ENCODE results near the gene SDK2.

Gene SDK2

DNA sequence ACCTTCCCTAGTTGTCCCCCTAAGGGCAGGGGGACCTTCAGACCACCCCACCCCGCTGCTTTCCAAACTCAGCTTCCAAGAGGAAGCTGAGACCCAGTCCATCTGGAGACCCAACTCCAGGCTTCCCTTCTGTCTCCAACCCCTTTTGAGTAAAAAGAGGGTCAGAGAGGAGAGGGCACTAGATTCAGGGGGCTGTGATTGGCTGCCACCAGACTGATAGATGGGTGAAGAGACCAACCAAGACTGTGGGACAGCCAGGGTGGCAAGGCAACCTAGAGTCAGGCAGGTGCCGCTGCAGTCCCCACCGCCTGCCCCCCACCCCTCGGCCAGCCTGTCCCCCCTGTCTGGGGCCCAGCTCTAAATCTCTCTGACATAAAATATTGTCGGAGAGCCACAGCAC lies 92.5 kb downstream of the SDK2 start:
- peak; percentile 29 for DNase-seq

DNA sequence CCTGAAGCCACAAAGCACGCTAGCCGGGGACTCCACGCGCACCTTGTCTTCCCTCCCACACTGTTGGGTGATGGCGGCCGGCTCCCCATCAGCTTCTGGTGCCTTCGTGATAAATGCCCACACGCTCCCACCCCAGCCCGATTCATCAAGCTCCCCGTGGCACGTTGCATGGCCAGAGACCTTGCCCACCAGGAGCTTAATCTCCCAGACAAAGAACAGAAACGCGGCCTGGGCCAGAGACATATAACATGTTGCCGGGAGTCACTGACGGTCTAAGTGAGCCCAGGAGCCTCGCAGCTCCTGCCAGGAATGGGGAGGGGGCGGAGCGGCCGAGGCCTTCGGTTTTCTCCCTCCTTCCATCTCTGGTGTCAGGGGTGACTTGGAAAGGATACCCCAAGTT lies 93.1 kb downstream of the SDK2 start:
- no peak for DNase-seq

GRCh38 chr17:73550556-73550955 lies 93.7 kb downstream of the SDK2 start:
- DNase-seq, result no peak

GRCh38 chr17:73549841-73550430 lies 94.3 kb downstream of the SDK2 start:
- no peak for DNase-seq

GRCh38 chr17:73548620-73549311 lies 95.5 kb downstream of the SDK2 start:
- no peak for DNase-seq

DNA sequence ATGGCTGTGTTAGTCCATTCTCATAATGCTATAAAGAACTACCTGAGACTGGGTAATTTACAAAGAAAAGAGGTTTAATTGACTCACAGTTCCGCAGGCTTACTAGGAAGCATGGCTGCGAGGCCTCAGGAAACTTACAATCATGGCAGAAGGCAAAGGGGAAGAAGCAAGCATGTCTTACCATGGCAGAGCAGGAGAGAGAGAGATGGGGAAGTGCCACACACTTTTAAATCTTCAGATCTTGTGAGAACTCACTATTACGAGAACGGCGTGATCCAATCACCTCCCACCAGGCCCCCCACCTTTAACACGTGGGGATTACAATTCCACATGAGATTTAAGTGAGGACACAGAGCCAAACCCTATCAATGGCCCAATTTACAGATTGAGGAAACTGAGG lies 96.5 kb downstream of the SDK2 start:
- DNase-seq, result no peak

DNA sequence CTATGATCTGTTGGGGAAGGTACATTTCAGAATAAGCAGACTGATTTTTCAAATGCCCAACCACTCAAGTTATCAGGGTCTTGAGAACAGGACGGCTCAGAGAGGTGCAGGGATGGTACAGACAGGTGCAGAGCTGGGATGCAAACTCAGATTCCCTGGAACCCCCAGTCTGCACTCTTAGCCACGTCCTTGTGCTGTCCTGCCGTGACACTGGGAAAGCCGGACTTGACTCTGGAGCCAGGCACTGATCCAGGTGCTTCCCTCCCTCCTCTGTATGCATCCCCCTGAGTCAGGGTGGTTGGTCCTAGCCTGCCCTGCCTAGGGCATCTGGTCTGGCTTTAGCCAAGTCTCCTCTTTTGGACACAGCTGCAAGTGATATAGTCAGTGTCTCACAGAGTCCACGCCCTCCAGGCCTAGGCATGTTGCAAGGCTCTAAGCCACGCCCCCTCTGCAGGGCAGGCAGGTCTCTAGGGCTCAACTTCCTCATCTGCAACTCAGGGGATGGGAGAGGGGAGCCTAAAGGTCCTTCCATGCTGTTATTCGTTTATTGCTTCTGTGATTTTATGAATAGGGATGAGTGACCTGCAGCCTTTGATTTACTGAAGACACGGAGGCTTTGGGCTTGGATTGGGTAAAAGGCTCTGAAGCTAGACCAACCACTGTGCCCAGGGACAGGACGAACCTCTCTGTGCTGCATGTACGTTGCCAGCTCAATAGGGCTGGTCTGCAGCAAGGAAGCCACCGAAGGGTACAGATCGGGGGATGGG lies 97.3 kb downstream of the SDK2 start:
- DNase-seq, result peak; percentile 26

DNA sequence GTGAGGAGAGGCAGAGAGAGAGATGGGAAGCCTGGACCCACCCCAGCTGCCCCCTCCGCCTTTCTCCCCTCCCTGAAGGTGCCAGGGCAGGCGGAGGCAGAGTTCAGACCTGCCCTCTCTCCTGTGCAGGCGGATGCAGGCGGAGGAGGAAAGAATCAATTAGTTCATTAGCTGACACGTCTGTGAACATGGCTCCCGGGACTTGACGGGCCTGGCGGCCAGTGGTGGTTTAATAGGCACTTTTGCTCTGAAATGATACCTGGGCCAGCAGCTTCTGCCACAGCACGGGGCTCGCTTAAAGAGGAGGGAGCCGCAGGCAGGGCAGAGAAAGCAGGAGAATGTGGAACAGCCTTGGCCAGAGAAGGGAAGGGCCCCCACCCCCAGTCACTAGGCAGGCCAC lies 98.1 kb downstream of the SDK2 start:
- no peak for DNase-seq

- DNase-seq, result no peak
These were observed 98.9 kb downstream of the SDK2 start for GRCh38 chr17:73545109-73546032.

GRCh38 chr17:73544333-73544732 lies 99.9 kb downstream of the SDK2 start:
- DNase-seq, result no peak

GRCh38 chr17:73542323-73542722 lies 101.9 kb downstream of the SDK2 start:
- no peak for DNase-seq

DNA sequence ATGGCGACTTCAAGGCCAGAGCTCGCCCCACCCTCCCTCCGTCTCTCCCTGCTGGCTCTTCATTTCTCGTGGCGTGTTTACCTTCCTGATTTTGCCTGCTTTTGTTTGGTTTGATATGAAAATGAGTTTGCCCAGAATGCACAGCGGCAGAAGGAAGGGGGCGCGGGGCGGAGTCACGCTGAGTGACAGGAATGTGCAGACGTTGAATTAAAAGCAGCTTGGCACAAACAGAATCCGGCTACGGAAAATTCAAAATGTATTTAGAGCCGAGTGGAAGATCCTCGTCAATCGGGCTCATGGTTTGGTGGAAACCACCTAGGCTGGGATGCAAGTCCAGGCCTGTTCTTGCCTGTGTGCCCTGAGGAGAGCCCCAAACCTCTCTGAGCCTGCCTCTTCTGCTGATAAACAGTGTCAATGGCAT lies 102.7 kb downstream of the SDK2 start:
- DNase-seq, result no peak

GRCh38 chr17:73541111-73541510 lies 103.1 kb downstream of the SDK2 start:
- no peak for DNase-seq

GRCh38 chr17:73539166-73539565 lies 105.1 kb downstream of the SDK2 start:
- DNase-seq, result no peak

GRCh38 chr17:73538445-73538844 lies 105.8 kb downstream of the SDK2 start:
- DNase-seq, result no peak

- DNase-seq, result no peak
These were observed 107.3 kb downstream of the SDK2 start for GRCh38 chr17:73536700-73537605.

GRCh38 chr17:73535746-73536145 lies 108.5 kb downstream of the SDK2 start:
- DNase-seq, result no peak

DNA sequence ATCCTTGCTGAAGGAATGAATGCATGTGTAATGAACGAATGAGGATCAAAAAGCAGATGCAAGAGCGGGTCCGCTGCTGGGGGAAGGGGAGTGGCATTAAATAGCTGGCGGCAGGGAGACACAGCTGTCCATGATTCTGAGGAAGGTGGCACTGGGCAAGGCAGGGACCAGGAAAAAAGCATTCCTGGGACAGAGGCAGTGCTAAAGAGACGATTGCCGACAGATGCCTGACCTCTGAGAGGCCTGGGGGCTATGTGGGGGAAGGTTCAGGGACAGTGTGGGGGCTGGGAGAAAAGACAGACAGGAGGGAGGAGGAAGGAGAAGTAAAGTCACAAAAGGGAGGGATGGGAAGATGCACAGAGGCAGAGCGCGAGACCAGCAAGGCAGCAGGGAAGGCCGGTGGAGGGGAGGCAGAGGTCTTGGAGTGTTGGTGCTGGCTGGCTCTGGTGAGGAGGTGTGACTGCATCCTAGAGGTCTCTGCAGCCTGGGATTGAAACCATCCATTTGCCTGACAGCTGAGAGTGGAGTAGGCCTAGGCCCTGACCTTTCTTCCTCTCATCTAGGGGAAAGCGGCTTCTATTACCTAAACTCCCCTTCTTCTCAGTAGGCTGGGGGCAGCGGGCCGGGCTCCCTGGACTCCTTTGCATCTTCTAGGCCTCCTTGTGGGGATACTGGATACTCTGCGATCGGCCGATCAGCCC lies 109.9 kb downstream of the SDK2 start:
- DNase-seq, result no peak

DNA sequence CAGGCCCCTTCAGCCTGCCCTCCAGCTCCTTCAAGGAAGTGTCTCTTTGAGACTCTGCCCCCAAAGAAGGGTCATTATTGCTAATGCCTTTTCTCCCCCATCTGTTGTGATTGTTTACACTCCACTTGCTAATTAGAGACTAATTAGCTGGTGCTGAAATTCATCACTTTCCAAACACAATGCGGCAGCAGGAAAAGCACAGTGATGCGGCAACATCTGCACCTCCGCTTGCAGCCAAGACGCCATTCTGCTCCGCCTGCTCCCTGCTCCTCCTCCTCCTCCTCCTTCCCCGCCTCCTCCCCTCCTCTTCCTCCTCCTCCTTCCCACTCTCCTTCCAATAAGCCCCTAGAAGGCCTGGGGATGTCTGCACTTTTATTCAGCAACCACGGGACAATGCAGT lies 110.5 kb downstream of the SDK2 start:
- DNase-seq, result no peak

DNA sequence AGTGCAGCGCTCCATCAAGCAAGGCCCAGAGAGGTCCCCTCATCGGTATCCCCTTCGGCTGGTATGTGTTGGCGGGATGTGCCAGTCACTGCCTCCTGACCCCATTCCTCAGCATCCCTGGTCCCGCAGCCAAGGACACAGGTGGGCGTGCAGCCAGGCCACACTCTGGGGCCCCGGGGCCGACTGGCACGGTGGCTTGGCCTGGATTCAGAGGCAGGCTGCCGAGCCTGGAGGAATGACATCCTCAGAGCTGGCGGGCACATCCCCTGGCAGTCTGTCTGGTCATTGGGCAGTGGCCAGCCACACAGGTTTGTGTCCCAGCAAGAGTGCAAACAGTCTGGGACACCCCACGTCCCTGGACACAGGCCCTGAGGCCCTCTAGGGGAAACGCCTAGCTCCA lies 111.1 kb downstream of the SDK2 start:
- no peak for DNase-seq

DNA sequence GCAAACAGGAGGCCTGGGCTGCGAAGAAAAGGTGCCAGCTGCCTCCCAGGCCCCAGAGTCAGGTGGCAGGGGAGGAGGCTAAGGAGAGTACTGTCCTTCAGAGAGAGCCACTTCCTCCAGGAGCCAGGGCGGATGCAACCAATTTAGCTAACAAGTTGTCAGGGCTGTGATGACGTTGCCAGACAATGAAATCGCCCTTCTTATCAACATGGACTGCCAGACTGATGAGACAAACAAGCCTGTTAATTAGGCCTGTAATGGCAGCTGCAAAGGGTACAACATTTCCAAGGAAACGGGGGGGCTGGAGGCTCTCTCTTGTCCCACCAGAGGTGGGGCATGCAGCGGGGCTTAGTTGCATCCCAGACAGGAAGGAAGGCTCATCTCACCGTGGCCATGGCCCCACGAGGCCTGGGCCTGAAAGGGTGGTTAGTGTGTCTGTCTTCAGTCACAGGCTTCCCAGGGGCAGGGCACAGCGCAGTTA lies 111.8 kb downstream of the SDK2 start:
- DNase-seq, result no peak

Measured in CD4-positive, alpha-beta T cell treated with Interleukin-17A for 1 hour (primary cell).